D721Med (cell line): ENCODE data around the gene RNU6-1.

ENCODE experiments used
- DNase-seq: peaks from one replicate; pipeline ENCODE4 v3.0.0; 2011; ENCODE audit warnings: low spot score; ENCODE audit not compliant: insufficient read length
- FAIRE-seq: peaks from 2 replicates; lab custom pipeline; 2011; peaks lifted over from hg19 to GRCh38; lab: Jason Lieb, UNC
- CTCF ChIP-seq: IDR thresholded peaks from 2 replicates; pipeline ENCODE4 v1.5.1; 2012; ENCODE audit warnings: mild to moderate bottlenecking, control low read depth; ENCODE audit not compliant: insufficient read depth; ENCODE audit errors: missing control alignments

The RNU6-1 gene

DNA sequence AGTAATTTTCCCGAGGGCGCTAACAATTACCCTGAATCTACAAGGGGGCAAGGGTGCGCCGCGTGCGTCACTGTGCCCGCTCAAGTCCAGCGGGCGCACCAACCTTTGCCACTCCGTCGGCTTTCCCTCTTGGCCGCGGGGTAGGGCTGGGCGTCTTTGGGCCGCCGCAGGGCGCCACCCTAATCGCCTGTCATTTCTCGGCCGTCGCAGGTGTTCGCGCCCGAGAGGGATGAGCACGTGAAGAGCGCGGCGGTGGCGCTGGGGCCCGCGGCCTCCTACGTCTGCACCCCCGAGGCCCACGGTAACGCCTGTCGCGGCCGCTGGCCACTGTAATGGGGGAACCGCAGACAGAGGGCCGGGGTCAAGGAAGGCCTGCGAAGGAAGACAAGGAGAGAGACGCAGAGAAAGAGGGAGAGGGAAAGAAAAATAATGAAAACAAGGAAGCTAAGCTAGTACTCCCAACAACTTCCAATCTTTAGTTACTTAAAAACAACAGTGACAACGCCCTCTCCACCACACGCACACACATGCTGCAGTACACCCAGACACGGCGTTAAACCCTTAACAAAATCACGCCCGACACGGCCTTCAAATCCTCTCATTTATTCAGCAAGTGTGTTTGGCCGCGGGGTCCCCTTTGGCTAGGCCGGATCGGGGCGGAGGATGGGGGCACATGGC, 10.7 kb downstream of the RNU6-1 start:
- TF ChIP-seq CTCF: no peak
- FAIRE-seq (no peak), DNase-seq (no peak)

DNA sequence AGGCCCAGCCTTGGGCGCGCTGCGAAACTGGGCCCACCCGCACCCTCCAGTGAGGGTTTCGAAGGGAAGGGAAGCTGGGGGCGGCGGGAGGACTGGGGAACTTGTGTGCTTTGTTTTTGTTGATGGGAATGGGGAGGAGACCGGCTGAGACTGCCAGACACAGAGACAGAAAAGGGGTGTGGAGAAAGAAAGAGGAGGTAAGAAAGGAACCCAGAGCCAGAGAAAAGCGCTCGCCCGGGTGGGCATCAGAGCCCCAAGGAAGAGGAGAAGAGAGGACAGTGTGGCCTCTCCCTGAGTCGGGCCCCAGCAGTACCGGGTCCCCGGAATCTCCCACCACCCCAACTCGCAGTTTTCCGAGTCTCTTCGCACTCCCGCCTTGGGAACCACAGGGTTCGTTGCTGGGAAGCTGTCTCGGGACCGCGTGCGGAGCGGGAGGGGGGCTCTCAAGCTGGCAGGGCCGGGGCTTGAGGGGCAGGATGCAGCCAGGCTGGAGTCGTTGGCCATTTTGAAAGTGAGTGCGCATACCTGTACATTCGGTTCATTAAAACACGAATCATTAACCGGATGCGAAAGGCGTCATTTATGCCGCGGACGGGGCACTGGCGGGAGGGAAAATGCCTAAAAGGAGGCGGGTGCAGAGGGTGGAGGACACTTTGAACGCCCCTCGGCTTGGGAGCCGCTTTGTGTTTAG, 11.4 kb downstream of the RNU6-1 start:
- DNase-seq (no peak), FAIRE-seq (no peak)
- TF ChIP-seq CTCF: no peak

DNA sequence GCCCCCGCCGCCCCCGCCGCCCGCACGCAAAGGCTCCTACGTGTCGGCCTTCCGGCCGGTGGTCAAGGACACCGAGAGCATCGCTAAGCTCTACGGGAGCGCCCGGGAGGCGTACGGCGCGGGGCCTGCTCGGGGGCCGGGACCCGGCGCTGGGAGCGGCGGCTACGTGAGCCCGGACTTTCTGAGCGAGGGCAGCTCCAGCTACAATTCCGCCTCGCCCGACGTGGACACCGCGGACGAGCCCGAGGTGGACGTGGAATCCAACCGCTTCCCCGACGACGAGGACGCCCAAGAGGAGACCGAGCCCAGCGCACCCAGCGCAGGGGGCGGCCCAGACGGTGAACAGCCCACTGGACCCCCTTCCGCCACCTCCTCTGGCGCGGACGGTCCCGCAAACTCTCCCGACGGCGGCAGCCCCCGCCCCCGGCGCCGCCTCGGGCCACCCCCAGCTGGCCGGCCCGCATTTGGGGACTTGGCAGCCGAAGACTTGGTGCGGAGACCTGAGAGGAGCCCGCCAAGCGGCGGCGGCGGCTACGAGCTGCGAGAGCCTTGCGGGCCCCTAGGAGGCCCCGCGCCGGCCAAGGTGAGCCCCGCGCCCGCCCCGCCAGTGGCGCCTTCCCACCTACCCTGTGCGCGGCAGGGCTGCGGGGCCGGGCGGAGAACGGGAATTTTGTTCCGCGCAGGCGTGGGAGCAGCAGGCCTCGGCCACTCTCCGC, 12.1 kb downstream of the RNU6-1 start:
- no peak for TF ChIP-seq CTCF
- FAIRE-seq: no peak
- no peak for DNase-seq

GRCh38 chr15:67826717-67827561, 12.9 kb downstream of the RNU6-1 start:
- TF ChIP-seq CTCF: no peak
- DNase-seq (no peak), FAIRE-seq (no peak)

- DNase-seq (no peak), FAIRE-seq (no peak)
- TF ChIP-seq CTCF: no peak
Measured at GRCh38 chr15:67825881-67826716, 13.7 kb downstream of the RNU6-1 start.
